Liver (tissue), 9 donors: ENCODE measurements around the gene RNMT. TPM values are rescaled to one million over a fixed set of nuclear protein-coding genes. Genes with fewer than 3 reads are reported as not detected.
"Not testable (repeated sequence)": the region's sequence is repeated elsewhere in the genome, so short reads cannot be mapped to it uniquely, and the experiment has no call there.

ENCODE experiments used
- DNase-seq: peaks from one replicate; pipeline ENCODE4 v3.0.0-alpha.2; 2017; ENCODE audit warnings: low spot score
- H3K27ac ChIP-seq, 2 donors: one replicate each; pipeline ENCODE4 v1.7.0; 2013; ENCODE audit warnings: inconsistent platforms in 2 of 2, low read length in 2 of 2, control low read depth in 1 of 2, low read depth in 1 of 2, mild to moderate bottlenecking in 1 of 2
- H3K27me3 ChIP-seq, 4 donors: one replicate each; pipeline versions ENCODE4 v1.6.1 to v1.7.0; 2013; ENCODE audit warnings: low read length in 3 of 4, inconsistent platforms in 1 of 4, mild to moderate bottlenecking in 1 of 4, moderate library complexity in 1 of 4; ENCODE audit not compliant: control insufficient read depth in 4 of 4, insufficient read depth in 4 of 4
- H3K36me3 ChIP-seq, 4 donors: one replicate each; pipeline versions ENCODE4 v1.6.1 to v1.7.0; 2013; ENCODE audit warnings: low read length in 3 of 4, mild to moderate bottlenecking in 3 of 4, low read depth in 1 of 4, moderate library complexity in 1 of 4; ENCODE audit not compliant: control insufficient read depth in 4 of 4, insufficient read depth in 3 of 4
- H3K4me1 ChIP-seq, 4 donors: one replicate each; pipeline versions ENCODE4 v1.6.1 to v1.7.0; 2013; ENCODE audit warnings: low read length in 3 of 4, mild to moderate bottlenecking in 3 of 4, moderate library complexity in 1 of 4; ENCODE audit not compliant: control insufficient read depth in 4 of 4, insufficient read depth in 4 of 4
- H3K4me3 ChIP-seq, 3 donors: one replicate each; pipeline versions ENCODE4 v1.6.1 to v1.7.0; 2013; ENCODE audit warnings: low read length in 3 of 3, control low read depth in 1 of 3, low read depth in 1 of 3, mild to moderate bottlenecking in 1 of 3
- H3K9ac ChIP-seq, 2 donors: one replicate each; pipeline ENCODE4 v1.7.0; 2013; ENCODE audit warnings: low read length in 2 of 2, mild to moderate bottlenecking in 2 of 2, moderate library complexity in 2 of 2, control low read depth in 1 of 2, low read depth in 1 of 2
- H3K9me3 ChIP-seq, 4 donors: one replicate each; pipeline versions ENCODE4 v1.6.1 to v1.7.0; 2013; ENCODE audit warnings: low read length in 3 of 4; ENCODE audit not compliant: control insufficient read depth in 4 of 4
- ATF3 ChIP-seq: IDR thresholded peaks from 2 replicates; pipeline ENCODE4 v1.6.1; 2016; ENCODE audit warnings: antibody characterized with exemption
- CTCF ChIP-seq: fragments of 150-350 bp; IDR thresholded peaks from 2 replicates; pipeline ENCODE4 v1.5.1; 2017; ENCODE audit warnings: improper control_type of control experiment, low read depth, low read length; ENCODE audit not compliant: missing input control
- EGR1 ChIP-seq, 2 donors: IDR thresholded peaks; 2 replicates each; pipeline ENCODE4 v1.6.1; 2016 to 2018; ENCODE audit warnings: antibody characterized with exemption in 2 of 2, low read depth in 2 of 2
- FOXA1 ChIP-seq: IDR thresholded peaks from 2 replicates; pipeline ENCODE4 v1.6.1; 2016; ENCODE audit warnings: antibody characterized with exemption
- FOXA2 ChIP-seq: IDR thresholded peaks from 2 replicates; pipeline ENCODE4 v1.6.1; 2016; ENCODE audit warnings: antibody characterized with exemption
- GABPA ChIP-seq, 2 donors: IDR thresholded peaks in 1 of 2; conservative IDR thresholded peaks in 1 of 2; 2 replicates each; pipeline ENCODE4 v1.6.1; 2016; ENCODE audit warnings: antibody characterized with exemption in 2 of 2, mild to moderate bottlenecking in 1 of 2, moderate library complexity in 1 of 2
- HNF4A ChIP-seq, 2 donors: conservative IDR thresholded peaks; 2 replicates each; pipeline ENCODE4 v1.6.1; 2016; ENCODE audit warnings: antibody characterized with exemption in 2 of 2, mild to moderate bottlenecking in 2 of 2
- HNF4G ChIP-seq: IDR thresholded peaks from 2 replicates; pipeline ENCODE4 v1.6.1; 2016; ENCODE audit warnings: antibody characterized with exemption
- JUND ChIP-seq, 2 donors: IDR thresholded peaks; 2 replicates each; pipeline ENCODE4 v1.6.1; 2016; ENCODE audit warnings: antibody characterized with exemption in 2 of 2
- MAX ChIP-seq: IDR thresholded peaks from 2 replicates; pipeline ENCODE4 v1.6.1; 2016; ENCODE audit warnings: antibody characterized with exemption
- NR2F2 ChIP-seq: IDR thresholded peaks from 2 replicates; pipeline ENCODE4 v1.6.1; 2016; ENCODE audit warnings: antibody characterized with exemption
- RAD21 ChIP-seq, 2 donors: IDR thresholded peaks; 2 replicates each; pipeline ENCODE4 v1.6.1; 2016; ENCODE audit warnings: antibody characterized with exemption in 2 of 2, mild to moderate bottlenecking in 2 of 2
- RXRA ChIP-seq, 2 donors: IDR thresholded peaks; 2 replicates each; pipeline ENCODE4 v1.6.1; 2017 to 2018; ENCODE audit warnings: antibody characterized with exemption in 2 of 2, mild to moderate bottlenecking in 1 of 2
- SP1 ChIP-seq: IDR thresholded peaks from 2 replicates; pipeline ENCODE4 v1.6.1; 2018; ENCODE audit warnings: antibody characterized with exemption, mild to moderate bottlenecking
- TAF1 ChIP-seq: conservative IDR thresholded peaks from 2 replicates; pipeline ENCODE4 v1.6.1; 2016; ENCODE audit warnings: antibody characterized with exemption, mild to moderate bottlenecking
- YY1 ChIP-seq: IDR thresholded peaks from 2 replicates; pipeline ENCODE4 v1.6.1; 2016; ENCODE audit warnings: antibody characterized with exemption, mild to moderate bottlenecking
- ZBTB33 ChIP-seq: IDR thresholded peaks from 2 replicates; pipeline ENCODE4 v1.6.1; 2016; ENCODE audit warnings: antibody characterized with exemption
- WGBS: extraction: QIAGEN DNeasy Blood & Tissue Kit; methylation state at CpG from one replicate; pipeline ENCODE4 v1.1.7; 2013; 5-methylcytosine and 5-hydroxymethylcytosine counted together
- polyA plus RNA-seq, 2 donors: library from polyadenylated mRNA; stranded (reverse) in 1 of 2; unstranded in 1 of 2; fragments of 200-250 nt in 1 of 2; fragments of >200 nt in 1 of 2; fragmentation: Nextera tagmentation in 1 of 2; extraction: Ambion mirVana in 1 of 2; gene quantifications; one replicate each; pipeline versions ENCODE4 v1.2.1 to v1.2.3, GENCODE V29; 2013 to 2015
- total RNA-seq, 2 donors: library from RNA; depleted of rRNA; stranded (reverse); fragments of >200 nt; gene quantifications; one replicate each; pipeline ENCODE4 v1.2.3, GENCODE V29; 2014
- TF ChIP-seq, protein P1 (sequence below): IDR thresholded peaks from 2 replicates; pipeline ENCODE4 v1.6.1; 2016; ENCODE audit warnings: antibody characterized with exemption, mild to moderate bottlenecking
- donor health status: healthy.
- donor health status: healthy.
- donor health status: healthy.
- donor health status: healthy.
- donor health status: healthy.

The RNMT gene
- total and polyA plus RNA-seq, 4 donors = 4.9 to 23.1 (median 11.3) TPM

- TF ChIP-seq TAF1 (no peak), FOXA1 (no peak), RXRA (IDR thresholded peaks at IDR 0.05) (no peak), HNF4A (conservative IDR thresholded peaks at IDR 0.05) (no peak), EGR1 (IDR thresholded peaks at IDR 0.05; ENCODE audit: low read depth in 2 of 2) (no peak), NR2F2 (no peak), HNF4G (no peak)
- 94% methylated on average over 4 of the region's 4 CpGs for WGBS
- no peak for DNase-seq
- H3K27me3 ChIP-seq = no peaks in the 10 kb centered on the region
- H3K4me3 ChIP-seq = no peak overlapping the region
- H3K9me3 ChIP-seq = peaks cover 0 to 2% (median 0%) of the 10 kb centered on the region in 4 donors
- no peaks in the 10 kb centered on the region for H3K4me1 ChIP-seq
- peaks cover 0 to 2% (median 0%) of the 10 kb centered on the region in 4 donors for H3K36me3 ChIP-seq
- no peak overlapping the region for H3K27ac ChIP-seq
- H3K9ac ChIP-seq = no peak overlapping the region
These were observed 41.9 kb upstream of the RNMT start for GRCh38 chr18:13684546-13684945.

- no peaks in the 10 kb centered on the region for H3K27me3 ChIP-seq
- no peak overlapping the region for H3K4me3 ChIP-seq
- WGBS = 93% methylated on average over 21 of the region's 21 CpGs
- peaks cover 0 to 2% (median 0%) of the 10 kb centered on the region in 4 donors for H3K9me3 ChIP-seq
- no peaks in the 10 kb centered on the region for H3K36me3 ChIP-seq
- H3K9ac ChIP-seq = no peak overlapping the region
- no peaks in the 10 kb centered on the region for H3K4me1 ChIP-seq
- H3K27ac ChIP-seq = no peak overlapping the region
- no peak for DNase-seq
- TF ChIP-seq CTCF (no peak), NR2F2 (no peak), SP1 (no peak), YY1 (no peak), RXRA (IDR thresholded peaks at IDR 0.05) (no peak), TAF1 (no peak), MAX (no peak), ZBTB33 (no peak), FOXA1 (no peak), FOXA2 (no peak), RAD21 (IDR thresholded peaks at IDR 0.05) (no peak), EGR1 (IDR thresholded peaks at IDR 0.05; ENCODE audit: low read depth in 2 of 2) (no peak), GABPA (IDR thresholded peaks at IDR 0.05 in 1 of 2, conservative IDR thresholded peaks at IDR 0.05 in 1 of 2) (no peak), ATF3 (no peak), HNF4A (conservative IDR thresholded peaks at IDR 0.05) (no peak), JUND (IDR thresholded peaks at IDR 0.05) (no peak), HNF4G (no peak)
- TF ChIP-seq, protein P1, sequence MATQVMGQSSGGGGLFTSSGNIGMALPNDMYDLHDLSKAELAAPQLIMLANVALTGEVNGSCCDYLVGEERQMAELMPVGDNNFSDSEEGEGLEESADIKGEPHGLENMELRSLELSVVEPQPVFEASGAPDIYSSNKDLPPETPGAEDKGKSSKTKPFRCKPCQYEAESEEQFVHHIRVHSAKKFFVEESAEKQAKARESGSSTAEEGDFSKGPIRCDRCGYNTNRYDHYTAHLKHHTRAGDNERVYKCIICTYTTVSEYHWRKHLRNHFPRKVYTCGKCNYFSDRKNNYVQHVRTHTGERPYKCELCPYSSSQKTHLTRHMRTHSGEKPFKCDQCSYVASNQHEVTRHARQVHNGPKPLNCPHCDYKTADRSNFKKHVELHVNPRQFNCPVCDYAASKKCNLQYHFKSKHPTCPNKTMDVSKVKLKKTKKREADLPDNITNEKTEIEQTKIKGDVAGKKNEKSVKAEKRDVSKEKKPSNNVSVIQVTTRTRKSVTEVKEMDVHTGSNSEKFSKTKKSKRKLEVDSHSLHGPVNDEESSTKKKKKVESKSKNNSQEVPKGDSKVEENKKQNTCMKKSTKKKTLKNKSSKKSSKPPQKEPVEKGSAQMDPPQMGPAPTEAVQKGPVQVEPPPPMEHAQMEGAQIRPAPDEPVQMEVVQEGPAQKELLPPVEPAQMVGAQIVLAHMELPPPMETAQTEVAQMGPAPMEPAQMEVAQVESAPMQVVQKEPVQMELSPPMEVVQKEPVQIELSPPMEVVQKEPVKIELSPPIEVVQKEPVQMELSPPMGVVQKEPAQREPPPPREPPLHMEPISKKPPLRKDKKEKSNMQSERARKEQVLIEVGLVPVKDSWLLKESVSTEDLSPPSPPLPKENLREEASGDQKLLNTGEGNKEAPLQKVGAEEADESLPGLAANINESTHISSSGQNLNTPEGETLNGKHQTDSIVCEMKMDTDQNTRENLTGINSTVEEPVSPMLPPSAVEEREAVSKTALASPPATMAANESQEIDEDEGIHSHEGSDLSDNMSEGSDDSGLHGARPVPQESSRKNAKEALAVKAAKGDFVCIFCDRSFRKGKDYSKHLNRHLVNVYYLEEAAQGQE = no peak
These were observed 38.0 kb upstream of the RNMT start for GRCh38 chr18:13688191-13689136.

DNA sequence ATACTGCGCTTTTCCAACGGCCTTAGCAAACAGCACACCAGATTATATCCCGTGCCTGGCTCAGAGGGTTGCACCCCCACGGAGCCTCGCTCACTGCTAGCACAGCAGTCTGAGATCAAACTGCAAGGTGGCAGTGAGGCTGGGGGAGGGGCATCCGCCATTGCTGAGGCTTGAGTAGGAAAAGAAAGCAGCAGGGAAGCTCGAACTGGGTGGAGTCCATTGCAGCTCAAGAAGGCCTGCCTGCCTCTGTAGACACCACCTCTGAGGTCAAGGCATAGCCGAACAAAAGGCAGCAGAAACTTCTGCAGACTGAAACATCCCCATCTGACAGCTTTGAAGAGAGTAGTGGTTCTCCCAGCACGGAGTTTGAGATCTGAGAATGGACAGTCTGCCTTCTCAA is 36.4 kb upstream of the RNMT start:
- H3K4me3 ChIP-seq, H3K4me1 ChIP-seq, DNase-seq, H3K27me3 ChIP-seq, H3K27ac ChIP-seq, H3K9me3 ChIP-seq, H3K9ac ChIP-seq, H3K36me3 ChIP-seq: not testable (repeated sequence)
- 96% methylated on average over 9 of the region's 9 CpGs for WGBS
